Cardiac atrium fibroblast (primary cell): ENCODE results near the gene KRTAP10-10. TPM values are rescaled to one million over a fixed set of nuclear protein-coding genes. Genes with fewer than 3 reads are reported as not detected.

Source experiments
- total RNA-seq: library from RNA; depleted of rRNA; stranded (reverse); fragments of >200 nt; gene quantifications from 2 replicates; pipeline ENCODE4 v1.2.3, GENCODE V29; 2015

The KRTAP10-10 gene, protein sequence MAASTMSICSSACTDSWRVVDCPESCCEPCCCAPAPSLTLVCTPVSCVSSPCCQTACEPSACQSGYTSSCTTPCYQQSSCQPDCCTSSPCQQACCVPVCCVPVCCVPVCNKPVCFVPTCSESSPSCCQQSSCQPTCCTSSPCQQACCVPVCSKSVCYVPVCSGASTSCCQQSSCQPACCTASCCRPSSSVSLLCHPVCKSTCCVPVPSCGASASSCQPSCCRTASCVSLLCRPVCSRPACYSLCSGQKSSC
- not detected in 2 replicates for total RNA-seq

DNA sequence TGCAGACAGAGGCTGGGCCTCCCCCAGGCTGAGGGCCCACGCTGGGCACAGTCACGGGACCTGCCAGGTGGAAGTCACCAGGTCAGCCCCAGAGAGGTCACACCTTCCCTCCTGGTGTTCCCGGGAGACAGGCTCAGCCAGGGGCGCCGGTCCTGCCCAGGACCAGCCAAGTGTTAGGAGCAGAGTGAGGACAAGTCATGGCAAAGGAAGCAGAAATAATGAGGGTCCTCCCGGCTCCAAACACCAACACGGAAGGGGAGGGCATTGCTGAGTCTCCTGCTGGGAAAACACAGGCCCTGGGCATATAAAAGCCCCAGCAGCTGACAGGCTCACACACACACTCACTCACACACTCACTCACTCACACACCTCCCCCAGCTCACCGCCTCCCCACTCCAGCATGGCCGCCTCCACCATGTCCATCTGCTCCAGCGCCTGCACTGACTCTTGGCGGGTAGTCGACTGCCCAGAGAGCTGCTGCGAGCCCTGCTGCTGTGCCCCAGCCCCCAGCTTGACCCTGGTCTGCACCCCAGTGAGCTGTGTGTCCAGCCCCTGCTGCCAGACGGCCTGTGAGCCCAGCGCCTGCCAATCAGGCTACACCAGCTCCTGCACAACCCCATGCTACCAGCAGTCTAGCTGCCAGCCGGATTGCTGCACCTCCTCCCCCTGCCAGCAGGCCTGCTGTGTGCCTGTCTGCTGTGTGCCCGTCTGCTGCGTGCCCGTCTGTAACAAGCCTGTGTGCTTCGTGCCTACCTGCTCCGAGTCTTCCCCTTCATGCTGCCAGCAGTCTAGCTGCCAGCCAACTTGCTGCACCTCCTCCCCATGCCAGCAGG, at the start of gene KRTAP10-10:
Gene KRTAP10-10, plus strand, starts transcription at position 339 of the 833 bp plus-strand sequence. Its CDS starts 62 bp downstream, at position 401.

DNA sequence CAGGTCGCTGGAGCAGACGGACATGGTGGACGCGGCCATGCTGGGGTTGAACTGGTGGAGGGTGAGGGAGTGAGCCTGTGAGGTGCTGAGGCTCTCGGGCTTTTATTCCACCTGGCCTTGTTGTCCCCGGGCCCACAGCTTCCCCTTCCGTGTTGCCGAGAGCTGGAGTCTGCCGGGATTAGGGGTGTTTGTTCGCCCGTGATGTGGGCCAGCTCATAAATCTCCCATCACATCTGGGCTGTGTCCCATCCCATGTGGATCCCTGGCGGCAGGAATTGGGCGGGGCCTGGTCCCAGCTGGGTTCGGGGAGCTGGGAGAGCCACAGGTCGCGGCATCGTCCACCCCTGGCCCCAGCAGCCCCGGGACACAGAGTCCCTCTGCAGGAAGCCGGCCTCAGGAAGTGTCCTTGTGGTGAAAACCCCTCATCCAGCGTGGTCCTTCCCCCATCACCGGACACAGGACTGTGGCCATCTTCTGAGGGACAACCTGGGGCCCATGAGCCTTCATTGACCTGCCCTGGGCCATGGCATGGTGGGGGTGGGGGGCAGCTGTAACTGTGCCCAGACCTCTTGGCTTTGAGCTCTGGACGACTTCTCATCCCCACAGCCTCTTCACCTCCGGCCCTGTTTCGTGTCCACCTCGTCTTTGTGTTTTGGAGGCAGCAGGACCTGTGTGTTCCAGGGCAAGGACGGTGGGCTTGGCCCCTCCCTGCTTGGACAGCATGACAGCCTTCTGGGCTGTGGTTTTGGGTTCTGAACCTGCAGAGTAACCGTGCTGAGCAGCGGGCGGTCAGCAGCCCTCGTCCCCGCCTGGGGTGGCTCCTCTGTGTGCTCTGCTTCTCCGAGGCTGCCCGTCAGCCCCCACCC, 44.5 kb upstream of the KRTAP10-10 start, which contains the start of gene KRTAP10-6:
Gene KRTAP10-6, minus strand, starts transcription at position 60 of the 866 bp plus-strand sequence. Its CDS starts 21 bp downstream, at position 39.

DNA sequence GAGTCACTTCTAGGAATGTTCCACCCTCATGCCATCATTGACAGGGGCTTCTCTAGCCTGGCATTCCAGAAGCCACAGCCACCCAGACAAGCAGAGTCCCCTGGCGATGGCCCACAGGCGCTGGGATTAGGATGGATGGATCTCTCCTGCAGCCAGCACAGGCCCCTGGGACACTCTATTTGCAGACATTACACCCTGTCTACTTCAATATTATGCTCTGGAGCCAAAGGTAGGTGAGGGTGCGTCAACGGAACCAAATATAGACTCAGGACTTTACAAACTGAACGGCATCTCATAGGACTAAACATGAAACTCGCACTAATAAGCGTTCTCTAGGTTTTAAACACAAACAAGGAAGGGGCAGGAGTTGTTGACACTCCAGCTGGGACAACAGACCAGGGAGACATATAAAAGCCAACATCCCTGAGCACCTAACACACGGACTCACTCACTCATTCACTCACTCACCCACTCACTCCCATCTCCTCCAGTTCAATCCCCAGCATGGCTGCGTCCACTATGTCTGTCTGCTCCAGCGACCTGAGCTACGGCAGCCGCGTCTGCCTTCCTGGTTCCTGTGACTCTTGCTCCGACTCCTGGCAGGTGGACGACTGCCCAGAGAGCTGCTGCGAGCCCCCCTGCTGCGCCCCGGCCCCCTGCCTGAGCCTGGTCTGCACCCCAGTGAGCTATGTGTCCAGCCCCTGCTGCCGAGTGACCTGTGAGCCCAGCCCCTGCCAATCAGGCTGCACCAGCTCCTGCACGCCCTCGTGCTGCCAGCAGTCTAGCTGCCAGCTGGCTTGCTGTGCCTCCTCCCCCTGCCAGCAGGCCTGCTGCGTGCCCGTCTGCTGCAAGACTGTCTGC, 36.8 kb upstream of the KRTAP10-10 start, which contains the start of gene KRTAP10-7:
Gene KRTAP10-7, plus strand, starts transcription at position 480 of the 861 bp plus-strand sequence. Its CDS starts 25 bp downstream, at position 505.

DNA sequence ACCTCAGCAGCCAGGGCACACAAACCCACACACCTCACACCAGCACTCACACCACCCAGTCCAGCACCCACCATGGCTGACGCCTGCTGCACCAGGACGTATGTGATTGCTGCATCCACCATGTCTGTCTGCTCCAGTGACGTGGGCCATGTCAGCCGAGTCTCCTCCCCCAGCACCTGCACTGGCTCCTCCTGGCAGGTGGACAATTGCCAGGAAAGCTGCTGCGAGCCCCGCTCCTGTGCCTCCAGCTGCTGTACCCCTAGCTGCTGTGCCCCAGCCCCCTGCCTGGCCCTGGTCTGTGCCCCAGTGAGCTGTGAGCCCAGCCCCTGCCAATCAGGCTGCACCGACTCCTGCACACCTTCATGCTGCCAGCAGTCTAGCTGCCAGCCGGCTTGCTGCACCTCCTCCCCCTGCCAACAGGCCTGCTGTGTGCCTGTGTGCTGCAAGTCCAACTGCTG, 25.1 kb upstream of the KRTAP10-10 start, which contains the start of gene KRTAP10-8:
Gene KRTAP10-8, plus strand, starts transcription at position 51 of the 458 bp plus-strand sequence. Its CDS starts 22 bp downstream, at position 73.

DNA sequence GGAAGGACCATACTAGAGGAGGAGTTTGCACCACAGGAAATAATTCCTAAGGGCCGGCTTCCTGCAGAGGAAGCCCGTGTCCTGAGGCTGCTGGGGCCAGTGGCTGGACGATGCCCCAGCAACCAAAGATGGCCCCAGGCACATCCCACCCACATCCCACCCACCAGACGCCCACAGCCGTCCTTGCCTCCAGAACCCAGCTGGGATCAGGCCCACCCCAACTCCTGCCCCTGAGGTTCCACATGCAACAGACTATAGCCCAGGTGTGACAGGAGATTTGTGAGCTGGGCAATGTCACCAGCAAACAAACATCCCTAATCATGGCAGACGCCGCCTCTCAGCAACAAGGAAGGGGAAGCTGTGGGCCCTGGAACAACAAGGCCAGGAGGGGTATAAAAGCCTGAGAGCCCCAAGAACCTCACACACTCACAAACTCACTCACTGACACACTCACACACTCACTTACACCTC, 10.4 kb upstream of the KRTAP10-10 start, which contains the start of gene KRTAP10-9:
Gene KRTAP10-9, plus strand, starts transcription at position 421 of the 471 bp plus-strand sequence. CDS start 79 bp downstream, outside the sequence.

DNA sequence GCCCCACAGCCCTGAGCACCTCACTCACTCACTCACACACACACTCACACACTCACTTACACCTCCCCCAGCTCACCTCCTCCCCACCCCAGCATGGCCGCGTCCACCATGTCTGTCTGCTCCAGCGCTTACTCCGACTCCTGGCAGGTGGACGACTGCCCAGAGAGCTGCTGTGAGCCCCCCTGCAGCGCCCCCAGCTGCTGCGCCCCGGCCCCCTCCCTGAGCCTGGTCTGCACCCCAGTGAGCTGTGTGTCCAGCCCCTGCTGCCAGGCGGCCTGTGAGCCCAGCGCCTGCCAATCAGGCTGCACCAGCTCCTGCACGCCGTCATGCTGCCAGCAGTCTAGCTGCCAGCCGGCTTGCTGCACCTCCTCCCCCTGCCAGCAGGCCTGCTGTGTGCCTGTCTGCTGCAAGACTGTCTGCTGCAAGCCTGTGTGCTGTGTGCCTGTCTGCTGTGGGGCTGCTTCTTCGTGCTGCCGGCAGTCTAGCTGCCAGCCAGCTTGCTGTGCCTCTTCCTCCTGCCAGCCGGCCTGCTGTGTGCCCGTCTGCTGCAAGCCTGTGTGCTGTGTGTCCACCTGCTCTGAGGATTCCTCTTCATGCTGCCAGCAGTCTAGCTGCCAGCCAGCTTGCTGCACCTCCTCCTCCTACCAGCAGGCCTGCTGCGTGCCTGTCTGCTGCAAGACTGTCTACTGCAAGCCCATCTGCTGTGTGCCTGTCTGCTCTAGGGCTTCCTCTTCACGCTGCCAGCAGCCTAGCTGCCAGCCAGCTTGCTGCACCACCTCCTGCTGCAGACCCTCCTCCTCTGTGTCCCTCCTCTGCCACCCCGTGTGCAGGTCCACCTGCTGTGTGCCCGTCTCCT, 9.4 kb downstream of the KRTAP10-10 start, which contains the start of gene KRTAP10-11:
Gene KRTAP10-11, plus strand, starts transcription at position 49 of the 856 bp plus-strand sequence. Its CDS starts 45 bp downstream, at position 94.

DNA sequence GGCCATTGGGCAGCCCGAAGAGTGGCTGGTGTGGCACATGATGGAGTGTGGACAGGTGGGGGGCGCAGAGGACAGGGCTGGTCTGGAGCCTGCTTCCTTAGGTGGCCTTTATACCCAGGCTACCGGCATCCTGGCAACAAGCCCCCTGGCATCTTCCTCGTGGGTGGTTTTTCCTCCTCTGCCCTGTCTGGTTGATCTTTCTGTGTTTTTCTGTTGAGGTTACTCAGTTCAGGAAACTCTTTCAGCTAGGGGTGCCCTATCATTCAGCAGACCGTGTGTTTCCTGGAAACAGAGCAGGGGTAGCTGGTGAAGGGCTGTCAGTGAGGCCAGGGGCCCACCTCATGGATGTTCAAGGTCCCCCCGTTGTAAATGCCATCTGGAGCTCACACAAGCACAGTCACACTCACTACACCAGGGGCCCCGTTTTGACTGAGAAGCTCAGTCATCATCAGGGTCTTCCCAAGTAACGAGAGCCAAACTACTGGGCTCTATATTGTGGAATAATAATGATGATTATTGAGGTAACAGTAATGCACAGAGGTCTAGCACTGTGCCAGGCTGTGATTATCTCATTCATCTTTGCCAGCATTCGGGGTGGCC, 17.5 kb downstream of the KRTAP10-10 start, which contains the start of gene KRTAP12-4:
Gene KRTAP12-4, minus strand, starts transcription at position 84 of the 600 bp plus-strand sequence. Its CDS starts 45 bp downstream, at position 39.

DNA sequence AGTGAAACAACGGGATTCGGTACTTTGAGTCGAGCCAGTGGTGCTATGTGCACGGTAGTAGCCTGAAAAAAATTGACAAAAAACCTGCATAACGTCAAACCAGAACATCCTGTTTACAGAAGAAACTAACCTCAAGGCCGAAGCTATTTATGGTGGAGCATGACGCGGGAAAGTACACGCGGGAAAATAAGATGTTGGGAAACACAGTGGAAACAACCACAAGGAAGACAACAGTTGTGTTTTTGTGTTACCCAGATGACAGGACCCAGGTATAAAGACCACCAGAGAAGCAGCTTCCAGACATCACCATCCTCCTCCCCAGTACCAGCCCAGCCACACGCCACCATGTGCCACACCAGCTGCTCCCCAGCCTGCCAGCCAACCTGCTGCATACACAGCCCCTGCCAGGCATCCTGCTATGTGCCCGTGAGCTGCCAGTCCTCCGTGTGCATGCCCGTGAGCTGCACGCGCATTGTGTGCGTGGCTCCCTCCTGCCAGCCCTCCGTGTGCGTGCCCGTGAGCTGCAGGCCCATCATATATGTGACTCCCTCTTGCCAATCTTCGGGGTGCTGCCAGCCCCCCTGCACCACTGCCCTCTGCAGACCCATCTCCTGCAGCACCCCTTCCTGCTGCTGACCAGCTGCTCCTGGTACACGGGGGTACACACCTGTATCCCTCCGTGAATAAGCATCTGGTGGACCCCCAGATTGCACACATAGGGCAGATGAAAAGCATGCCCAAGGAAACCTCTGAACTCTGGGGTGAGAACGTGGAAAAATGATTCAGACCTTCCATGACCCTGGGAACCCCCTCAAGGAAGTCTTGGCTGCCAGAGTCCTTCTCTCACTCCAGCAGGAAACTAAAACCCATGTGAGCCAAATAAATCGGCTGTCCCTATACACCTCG, 20.7 kb downstream of the KRTAP10-10 start, which contains the start of gene KRTAP12-3:
Gene KRTAP12-3, plus strand, starts transcription at position 298 of the 906 bp plus-strand sequence. Its CDS starts 48 bp downstream, at position 346.

DNA sequence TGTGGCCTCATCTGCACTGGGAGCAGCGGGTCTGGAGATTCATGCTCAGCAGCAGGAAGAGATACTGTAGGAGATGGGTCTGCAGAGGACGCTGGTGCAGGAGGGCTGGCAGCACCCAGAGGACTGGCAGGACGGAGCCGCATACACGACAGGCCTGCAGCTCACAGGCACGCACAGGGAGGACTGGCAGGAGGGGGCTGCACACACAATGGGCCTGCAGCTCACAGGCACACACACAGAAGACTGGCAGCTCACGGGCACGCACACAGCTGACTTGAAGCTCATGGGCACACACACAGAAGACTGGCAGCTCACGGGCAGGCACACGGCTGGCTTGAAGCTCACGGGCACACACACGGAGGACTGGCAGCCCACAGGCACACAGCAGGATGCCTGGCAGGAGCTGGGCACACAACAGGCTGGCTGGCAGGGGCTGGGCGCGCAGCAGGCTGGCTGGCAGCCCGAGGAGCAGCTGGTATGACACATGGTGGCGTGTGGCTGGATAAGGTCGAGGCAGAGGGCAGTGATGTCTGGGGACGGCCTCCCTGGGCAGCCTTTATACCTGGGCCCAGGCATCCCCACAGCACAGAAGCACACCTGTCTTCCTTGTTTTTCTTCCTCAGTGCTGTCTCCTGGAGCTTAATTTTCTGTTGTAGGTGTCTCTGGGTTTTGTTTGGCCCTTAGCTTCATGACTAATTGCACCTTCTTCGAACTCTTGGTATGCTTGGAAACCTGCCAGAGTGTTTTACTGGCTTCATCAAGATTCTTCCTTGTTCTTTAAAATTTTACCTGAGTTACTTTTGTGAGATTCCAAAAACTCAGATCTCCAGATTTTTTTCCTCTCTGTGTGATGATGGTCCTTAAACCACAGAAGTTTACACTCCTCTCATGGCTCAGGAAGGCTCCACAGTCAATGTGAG, 29.5 kb downstream of the KRTAP10-10 start, which contains the start of gene KRTAP12-2:
Gene KRTAP12-2, minus strand, starts transcription at position 527 of the 920 bp plus-strand sequence. Its CDS starts 41 bp downstream, at position 486.

DNA sequence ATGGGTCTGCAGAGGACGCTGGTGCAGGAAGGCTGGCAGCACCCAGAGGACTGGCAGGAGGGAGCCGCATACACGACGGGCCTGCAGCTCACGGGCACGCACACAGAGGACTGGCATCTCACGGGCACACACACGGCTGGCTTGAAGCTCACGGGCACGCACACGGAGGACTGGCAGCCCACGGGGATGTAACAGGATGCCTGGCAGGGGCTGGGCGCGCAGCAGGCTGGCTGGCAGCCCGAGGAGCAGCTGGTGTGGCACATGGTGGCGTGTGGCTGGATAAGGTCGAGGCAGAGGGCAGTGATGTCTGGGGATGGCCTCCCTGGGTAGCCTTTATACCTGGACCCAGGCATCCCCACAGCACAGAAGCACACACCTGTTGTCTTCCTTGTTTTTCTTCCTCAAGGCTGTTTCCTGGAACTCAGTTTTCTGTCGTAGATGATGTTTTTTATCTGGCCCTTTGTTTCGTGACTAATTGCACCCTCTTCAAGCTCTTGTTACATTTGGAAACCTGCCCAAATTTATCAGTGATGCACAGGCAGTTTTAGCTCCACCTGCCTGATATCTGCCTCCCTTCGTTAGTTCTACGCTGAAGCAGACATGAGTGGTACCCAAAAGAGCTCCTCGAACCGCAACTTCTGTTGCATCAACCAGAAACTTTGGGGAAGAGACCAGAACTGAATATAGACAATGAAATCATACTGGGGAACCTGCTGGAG, 44.9 kb downstream of the KRTAP10-10 start, which contains the start of gene KRTAP12-1:
Gene KRTAP12-1, minus strand, starts transcription at position 303 of the 719 bp plus-strand sequence. Its CDS starts 40 bp downstream, at position 263.

Other genes with a start within 250 kb of the KRTAP10-10 start
- 3.6 and 3.7 TPM in 2 replicates for gene LRRC3, start 181.8 kb upstream of the KRTAP10-10 start, total RNA-seq
- not detected in 2 replicates for gene KRTAP10-1, start 97.2 kb upstream of the KRTAP10-10 start, total RNA-seq
- gene KRTAP10-2, start 85.9 kb upstream of the KRTAP10-10 start, total RNA-seq: not detected in 2 replicates
- not detected in 2 replicates for gene KRTAP10-3, start 78.6 kb upstream of the KRTAP10-10 start, total RNA-seq
- not detected in 2 replicates for gene KRTAP10-4, start 63.6 kb upstream of the KRTAP10-10 start, total RNA-seq
- not detected in 2 replicates for gene KRTAP10-5, start 56.8 kb upstream of the KRTAP10-10 start, total RNA-seq
- gene KRTAP10-6, start 44.9 kb upstream of the KRTAP10-10 start, total RNA-seq: not detected in 2 replicates
- not detected in 2 replicates for gene KRTAP10-7, start 36.8 kb upstream of the KRTAP10-10 start, total RNA-seq
- gene KRTAP10-8, start 25.3 kb upstream of the KRTAP10-10 start, total RNA-seq: not detected in 2 replicates
- not detected in 2 replicates for gene KRTAP10-9, start 10.3 kb upstream of the KRTAP10-10 start, total RNA-seq
- gene KRTAP10-11, start 9.1 kb downstream of the KRTAP10-10 start, total RNA-seq: not detected in 2 replicates
- not detected in 2 replicates for gene KRTAP12-4, start 17.3 kb downstream of the KRTAP10-10 start, total RNA-seq
- gene KRTAP12-3, start 20.6 kb downstream of the KRTAP10-10 start, total RNA-seq: not detected in 2 replicates
- not detected in 2 replicates for gene KRTAP12-2, start 29.6 kb downstream of the KRTAP10-10 start, total RNA-seq
- gene KRTAP12-1, start 44.8 kb downstream of the KRTAP10-10 start, total RNA-seq: not detected in 2 replicates
- not detected in 2 replicates for gene KRTAP10-12, start 59.8 kb downstream of the KRTAP10-10 start, total RNA-seq
- gene TSPEAR, start 74.2 kb downstream of the KRTAP10-10 start, total RNA-seq: not detected in 2 replicates
- 33.4 and 43.9 TPM in 2 replicates for gene UBE2G2, start 164.5 kb downstream of the KRTAP10-10 start, total RNA-seq
- gene SUMO3, start 180.7 kb downstream of the KRTAP10-10 start, total RNA-seq: 59.6 and 64.6 TPM in 2 replicates
- 292 and 302 TPM in 2 replicates for gene PTTG1IP, start 236.3 kb downstream of the KRTAP10-10 start, total RNA-seq